GM21576 (cell line): ENCODE measurements around the gene OSBPL3.
"Not testable (repeated sequence)": the region's sequence is repeated elsewhere in the genome, so short reads cannot be mapped to it uniquely, and the experiment has no call there.

Source experiments
- ATAC-seq: cut with Tn5 transposase; IDR thresholded peaks from one replicate; pipeline ENCODE4 v1.9.1; 2021; ENCODE audit warnings: mild to moderate bottlenecking, moderate library complexity; ENCODE audit not compliant: unreplicated experiment

The OSBPL3 gene

DNA sequence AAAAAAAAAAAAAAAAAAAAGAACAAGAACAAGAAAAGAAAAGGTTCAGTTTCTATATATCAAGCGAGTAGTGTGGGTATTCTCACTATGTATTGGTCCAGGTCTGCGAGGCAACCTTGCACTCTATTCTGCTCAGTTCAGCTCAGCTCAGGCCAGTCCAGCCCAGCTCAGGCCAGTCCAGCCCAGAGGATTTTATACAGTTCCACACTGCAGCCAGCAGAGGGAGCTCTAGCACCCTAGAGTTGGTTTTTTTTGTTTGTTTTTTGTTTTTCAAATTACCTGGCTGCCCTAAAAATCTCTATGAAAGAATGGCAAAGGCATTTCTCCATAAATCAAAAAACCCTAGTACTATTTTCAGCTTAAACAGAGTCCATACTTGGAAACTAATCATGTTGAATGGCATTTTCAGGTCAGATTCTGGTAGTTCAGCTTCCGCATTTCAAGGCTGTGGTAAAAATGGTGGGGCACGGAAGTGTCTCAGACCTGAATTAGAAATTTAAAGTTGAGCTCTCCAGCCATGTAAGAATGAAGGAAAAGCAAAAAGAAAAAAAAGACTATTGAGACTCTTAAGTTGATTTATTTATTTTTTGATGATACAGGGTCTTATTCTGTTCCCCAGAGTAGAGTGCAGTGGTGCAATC lies 167.6 kb downstream of the OSBPL3 start:
- ATAC-seq = no peak

DNA sequence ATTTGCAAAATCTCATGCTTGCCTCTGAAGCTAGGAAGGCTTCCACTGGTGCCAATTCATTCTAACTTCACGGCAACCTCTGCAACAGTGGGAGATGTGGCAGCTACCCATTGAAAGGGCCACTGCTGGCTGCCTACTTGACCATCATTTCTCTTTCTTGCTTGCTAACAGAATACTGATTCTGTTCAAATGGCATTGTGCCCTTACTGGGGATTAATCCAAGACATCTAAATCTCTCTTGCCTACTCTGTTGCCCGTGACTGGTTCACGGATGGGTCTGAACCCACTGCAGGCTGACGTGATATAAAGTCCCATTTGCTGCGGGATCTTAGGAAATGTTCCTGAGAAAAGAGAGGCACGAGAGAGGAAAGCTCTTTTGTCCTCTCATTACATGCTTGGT lies 171.5 kb downstream of the OSBPL3 start:
- ATAC-seq = no peak

- no peak for ATAC-seq
Measured at GRCh38 chr7:24802300-24802699, 177.7 kb downstream of the OSBPL3 start.

- ATAC-seq = no peak
Measured at GRCh38 chr7:24801883-24802282, 178.1 kb downstream of the OSBPL3 start.

DNA sequence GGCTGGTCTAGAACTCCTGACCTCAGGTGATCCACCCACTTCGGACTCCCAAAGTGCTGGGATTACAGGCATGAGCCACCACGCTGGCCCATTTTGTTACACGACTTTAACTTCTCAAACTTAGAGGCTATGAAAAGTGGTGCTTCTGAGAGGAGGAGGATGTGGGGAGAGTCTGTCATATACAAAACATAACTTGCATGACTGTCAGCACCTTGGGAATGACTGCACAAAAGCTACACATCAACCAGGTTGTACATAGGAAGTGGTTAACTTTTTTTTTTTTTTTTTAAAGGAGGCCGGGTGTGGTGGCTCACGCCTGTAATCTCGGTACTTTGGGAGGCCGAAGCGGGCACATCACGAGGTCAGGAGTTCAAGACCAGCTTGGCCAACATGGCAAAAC lies 179.3 kb downstream of the OSBPL3 start:
- no peak for ATAC-seq

DNA sequence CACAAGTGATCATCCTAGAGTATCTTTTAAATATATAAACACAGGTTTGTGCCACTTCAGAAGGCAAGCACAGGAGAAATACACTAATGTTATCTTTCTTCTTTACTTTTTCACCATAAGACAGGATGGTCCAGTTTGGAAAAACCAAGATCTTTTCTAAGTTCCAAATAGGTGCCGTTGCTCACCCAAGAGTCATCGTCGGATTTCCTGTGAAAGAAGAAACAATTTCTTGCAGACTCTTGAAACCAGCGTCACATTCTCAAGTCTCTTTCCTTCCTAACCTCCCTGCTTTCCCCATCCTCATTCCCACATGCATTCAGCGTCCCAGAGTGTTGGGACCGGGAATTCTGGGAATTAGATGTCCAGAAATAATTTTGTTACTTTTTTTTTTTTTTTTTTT lies 179.9 kb downstream of the OSBPL3 start:
- no peak for ATAC-seq

DNA sequence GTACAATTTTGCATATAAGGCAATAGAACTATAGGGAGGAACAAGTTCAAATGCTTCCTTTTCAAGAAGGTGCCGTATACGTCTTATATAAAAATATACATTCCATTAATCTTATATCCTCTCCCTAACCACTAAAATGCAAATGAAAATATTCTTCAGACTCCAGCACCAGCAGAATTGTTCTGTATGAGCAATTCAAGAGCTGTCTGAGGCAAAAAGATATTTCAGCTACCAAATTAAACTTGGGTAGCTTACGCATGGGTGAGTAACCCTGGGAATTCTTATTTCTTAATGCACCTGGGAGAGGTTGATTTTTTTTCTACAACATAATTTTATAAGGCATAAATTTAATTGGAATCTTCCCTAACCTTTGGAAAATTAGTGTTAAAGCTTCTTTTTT lies 180.5 kb downstream of the OSBPL3 start:
- ATAC-seq = no peak

GRCh38 chr7:24798261-24798660 lies 181.7 kb downstream of the OSBPL3 start:
- no peak for ATAC-seq

- no peak for ATAC-seq
Measured at GRCh38 chr7:24797270-24797669, 182.7 kb downstream of the OSBPL3 start.

DNA sequence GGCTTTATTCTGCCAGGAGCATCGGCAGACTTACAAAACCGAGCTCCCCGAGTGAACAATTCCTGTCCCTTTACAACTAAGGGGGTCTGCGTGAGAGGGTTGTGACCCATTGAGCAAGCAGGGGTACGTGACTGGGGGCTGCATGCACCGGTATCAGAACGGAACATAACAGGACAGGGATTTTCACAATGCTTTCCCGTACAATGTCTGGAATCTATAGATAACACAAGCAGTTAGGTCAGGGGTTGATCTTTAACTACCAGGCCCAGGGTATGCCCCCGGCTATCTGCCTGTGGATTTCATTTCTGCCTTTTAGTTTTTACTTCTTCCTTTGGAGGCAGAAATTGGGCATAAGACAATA lies 184.6 kb downstream of the OSBPL3 start:
- ATAC-seq = no peak

- not testable (repeated sequence) for ATAC-seq
Measured at GRCh38 chr7:24794751-24795406, 185.1 kb downstream of the OSBPL3 start.

- no peak for ATAC-seq
Measured at GRCh38 chr7:24793982-24794648, 185.9 kb downstream of the OSBPL3 start.

GRCh38 chr7:24788961-24789576 lies 190.9 kb downstream of the OSBPL3 start:
- ATAC-seq = no peak

- ATAC-seq = no peak
Measured at GRCh38 chr7:24788075-24788474, 191.9 kb downstream of the OSBPL3 start.

DNA sequence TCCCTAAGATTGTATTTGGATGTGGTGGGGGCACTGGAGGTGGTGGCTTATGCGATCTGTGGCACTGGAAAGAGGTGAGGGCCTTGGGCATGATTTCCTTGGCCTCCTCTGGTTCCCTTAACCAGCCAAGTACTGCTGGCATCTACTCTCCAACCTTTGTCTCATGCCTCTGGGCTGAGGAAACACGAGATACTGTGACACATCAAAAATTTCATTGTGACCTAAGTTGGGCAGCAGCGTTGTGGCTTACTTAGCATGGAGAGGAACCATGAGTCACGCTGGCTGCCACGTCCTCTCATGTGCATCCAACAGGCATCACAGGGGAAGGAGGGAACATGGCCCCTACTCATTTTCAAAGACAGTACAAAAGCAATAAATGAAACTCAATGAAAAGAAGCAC lies 193.0 kb downstream of the OSBPL3 start:
- ATAC-seq = peak; percentile 49

- no peak for ATAC-seq
Measured at GRCh38 chr7:24786306-24786705, 193.7 kb downstream of the OSBPL3 start.

- ATAC-seq = no peak
Measured at GRCh38 chr7:24784277-24784676, 195.7 kb downstream of the OSBPL3 start.

- no peak for ATAC-seq
Measured at GRCh38 chr7:24783698-24784097, 196.3 kb downstream of the OSBPL3 start.

DNA sequence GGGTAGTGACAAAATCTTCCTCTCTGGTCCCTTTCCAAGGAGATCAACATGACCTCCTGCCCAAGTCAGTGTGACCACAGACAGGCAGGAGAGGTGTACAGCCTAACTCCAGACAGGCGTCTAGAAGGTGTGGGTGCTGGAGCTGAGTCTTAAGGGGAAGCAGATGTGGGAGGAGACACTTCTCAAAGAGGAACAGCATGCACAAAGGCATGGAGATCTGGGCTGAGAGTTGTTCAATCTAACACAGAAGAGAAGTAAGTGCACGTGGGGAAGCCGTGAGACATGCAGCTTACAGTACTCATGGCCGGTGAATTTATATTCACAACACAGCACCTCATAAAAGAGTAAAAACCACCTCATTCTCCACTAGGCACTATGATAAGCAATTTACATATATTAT lies 198.9 kb downstream of the OSBPL3 start:
- no peak for ATAC-seq

GRCh38 chr7:24779283-24779655 lies 200.7 kb downstream of the OSBPL3 start:
- ATAC-seq = no peak

- ATAC-seq = peak; percentile 76
Measured at GRCh38 chr7:24778543-24779282, 201.3 kb downstream of the OSBPL3 start.
